Activated T-helper 1 cell treated with anti-CD3 and anti-CD28 coated beads, Interleukin-12 subunit alpha, Interleukin-12 subunit beta, Interleukin-2, Interleukin-4 antibody, amounts not matched to agents 30 ng/mL and 10 ng/mL and 1 ng/mL, durations not matched to agents 14 hours and 24 hours and 36 hours (primary cell): ENCODE results near the gene NPAS3. TPM values are rescaled to one million over a fixed set of nuclear protein-coding genes. Genes with fewer than 3 reads are reported as not detected.

Source experiments
- DNase-seq: peaks from one replicate; pipeline ENCODE4 v3.0.0; 2021; ENCODE audit warnings: low spot score
- H3K27ac Mint-ChIP-seq: one replicate; pipeline ENCODE4 v1.8.0; 2021; ENCODE audit warnings: mild to moderate bottlenecking, mixed read lengths
- H3K27me3 Mint-ChIP-seq: one replicate; pipeline ENCODE4 v1.8.0; 2022; ENCODE audit warnings: mild to moderate bottlenecking, moderate library complexity, mixed read lengths; ENCODE audit not compliant: insufficient read depth
- H3K36me3 Mint-ChIP-seq: one replicate; pipeline ENCODE4 v1.8.0; 2021; ENCODE audit warnings: low read depth, mixed read lengths
- H3K4me1 Mint-ChIP-seq: one replicate; pipeline ENCODE4 v1.8.0; 2021; ENCODE audit warnings: low read depth, mixed read lengths
- H3K4me3 Mint-ChIP-seq: one replicate; pipeline ENCODE4 v1.8.0; 2021; ENCODE audit warnings: mild to moderate bottlenecking, moderate library complexity, mixed read lengths
- H3K9me3 Mint-ChIP-seq: one replicate; pipeline ENCODE4 v1.8.0; 2021; ENCODE audit warnings: mixed read lengths
- intact Hi-C: fragments of 100-400 bp; cut with micrococcal nuclease; formaldehyde crosslinking; loops from one replicate; pipeline ENCODE4 v1.15.1; 2024
- total RNA-seq: library from RNA; stranded (reverse); gene quantifications from 2 replicates; pipeline ENCODE4 v1.2.3, GENCODE V29; 2022

NPAS3 gene
- total RNA-seq, 1 donor from 2014 or later: not detected

GRCh38 chr14:33671556-33671955 lies 732.9 kb downstream of the NPAS3 start:
- H3K9me3 Mint-ChIP-seq: peaks cover 8% of the 10 kb centered on the region
- no peaks in the 10 kb centered on the region for H3K36me3 Mint-ChIP-seq
- no peaks in the 10 kb centered on the region for H3K4me1 Mint-ChIP-seq
- H3K4me3 Mint-ChIP-seq: no peak overlapping the region
- no peaks in the 10 kb centered on the region for H3K27me3 Mint-ChIP-seq
- no peak for DNase-seq
- intact Hi-C loops: no loop called here
- H3K27ac Mint-ChIP-seq: no peak overlapping the region

- H3K27ac Mint-ChIP-seq: no peak overlapping the region
- no peak for DNase-seq
- intact Hi-C loops: no loop called here
- no peaks in the 10 kb centered on the region for H3K27me3 Mint-ChIP-seq
- H3K4me3 Mint-ChIP-seq: no peak overlapping the region
- no peaks in the 10 kb centered on the region for H3K36me3 Mint-ChIP-seq
- H3K9me3 Mint-ChIP-seq: peaks cover 8% of the 10 kb centered on the region
- no peaks in the 10 kb centered on the region for H3K4me1 Mint-ChIP-seq
Observed at GRCh38 chr14:33674927-33675326, 736.2 kb downstream of the NPAS3 start.

GRCh38 chr14:33675415-33676130 lies 736.9 kb downstream of the NPAS3 start:
- H3K27me3 Mint-ChIP-seq: no peaks in the 10 kb centered on the region
- H3K9me3 Mint-ChIP-seq: peaks cover 8% of the 10 kb centered on the region
- no peaks in the 10 kb centered on the region for H3K36me3 Mint-ChIP-seq
- intact Hi-C loops: no loop called here
- no peak overlapping the region for H3K27ac Mint-ChIP-seq
- H3K4me3 Mint-ChIP-seq: no peak overlapping the region
- no peaks in the 10 kb centered on the region for H3K4me1 Mint-ChIP-seq
- DNase-seq: no peak

GRCh38 chr14:33676135-33676566 lies 737.5 kb downstream of the NPAS3 start:
- Mint-ChIP-seq H3K36me3 (no peaks in the 10 kb centered on the region), H3K27me3 (no peaks in the 10 kb centered on the region), H3K27ac (no peak overlapping the region), H3K4me3 (no peak overlapping the region), H3K9me3 (peaks cover 5% of the 10 kb centered on the region), H3K4me1 (no peaks in the 10 kb centered on the region)
- DNase-seq: no peak
- intact Hi-C loops: no loop called here

- intact Hi-C loops: no loop called here
- Mint-ChIP-seq H3K27ac (no peak overlapping the region), H3K4me1 (no peaks in the 10 kb centered on the region), H3K4me3 (no peak overlapping the region), H3K27me3 (no peaks in the 10 kb centered on the region), H3K9me3 (no peaks in the 10 kb centered on the region), H3K36me3 (no peaks in the 10 kb centered on the region)
- DNase-seq: no peak
Observed at GRCh38 chr14:33676891-33677290, 738.2 kb downstream of the NPAS3 start.

- Mint-ChIP-seq H3K36me3 (no peaks in the 10 kb centered on the region), H3K4me1 (no peaks in the 10 kb centered on the region), H3K27me3 (no peaks in the 10 kb centered on the region), H3K9me3 (no peaks in the 10 kb centered on the region), H3K4me3 (no peak overlapping the region), H3K27ac (no peak overlapping the region)
- no peak for DNase-seq
- intact Hi-C loops: no loop called here
Observed at GRCh38 chr14:33678005-33678404, 739.3 kb downstream of the NPAS3 start.

- no peak for DNase-seq
- intact Hi-C loops: no loop called here
Observed at GRCh38 chr14:33679025-33679424, 740.3 kb downstream of the NPAS3 start.

GRCh38 chr14:33679461-33680225 lies 741.0 kb downstream of the NPAS3 start:
- intact Hi-C loops: no loop called here
- Mint-ChIP-seq H3K4me1 (no peaks in the 10 kb centered on the region), H3K9me3 (no peaks in the 10 kb centered on the region), H3K27me3 (no peaks in the 10 kb centered on the region), H3K4me3 (no peak overlapping the region), H3K36me3 (no peaks in the 10 kb centered on the region), H3K27ac (no peak overlapping the region)
- no peak for DNase-seq

More at GRCh38 chr14:33679025-33679424, 740.3 kb downstream of the NPAS3 start:
- Mint-ChIP-seq H3K9me3 (no peaks in the 10 kb centered on the region), H3K4me1 (no peaks in the 10 kb centered on the region), H3K27ac (no peak overlapping the region), H3K36me3 (no peaks in the 10 kb centered on the region), H3K4me3 (no peak overlapping the region), H3K27me3 (no peaks in the 10 kb centered on the region)

GRCh38 chr14:33680873-33681272 lies 742.2 kb downstream of the NPAS3 start:
- H3K9me3 Mint-ChIP-seq: no peaks in the 10 kb centered on the region
- peaks cover 4% of the 10 kb centered on the region for H3K27me3 Mint-ChIP-seq
- DNase-seq: no peak
- intact Hi-C loops: no loop called here
- no peaks in the 10 kb centered on the region for H3K36me3 Mint-ChIP-seq
- H3K4me1 Mint-ChIP-seq: no peaks in the 10 kb centered on the region
- H3K4me3 Mint-ChIP-seq: no peak overlapping the region
- H3K27ac Mint-ChIP-seq: no peak overlapping the region

- no peaks in the 10 kb centered on the region for H3K4me1 Mint-ChIP-seq
- H3K9me3 Mint-ChIP-seq: no peaks in the 10 kb centered on the region
- intact Hi-C loops: no loop called here
- peaks cover 4% of the 10 kb centered on the region for H3K27me3 Mint-ChIP-seq
- no peak overlapping the region for H3K27ac Mint-ChIP-seq
- no peaks in the 10 kb centered on the region for H3K36me3 Mint-ChIP-seq
- no peak overlapping the region for H3K4me3 Mint-ChIP-seq
- no peak for DNase-seq
Observed at GRCh38 chr14:33682760-33683159, 744.1 kb downstream of the NPAS3 start.

GRCh38 chr14:33685026-33685425 lies 746.3 kb downstream of the NPAS3 start:
- no peak for DNase-seq
- H3K9me3 Mint-ChIP-seq: no peaks in the 10 kb centered on the region

GRCh38 chr14:33685698-33686097 lies 747.0 kb downstream of the NPAS3 start:
- no peak overlapping the region for H3K4me3 Mint-ChIP-seq
- intact Hi-C loops: no loop called here
- no peak overlapping the region for H3K27ac Mint-ChIP-seq
- H3K4me1 Mint-ChIP-seq: no peaks in the 10 kb centered on the region
- H3K27me3 Mint-ChIP-seq: peaks cover 4% of the 10 kb centered on the region
- no peak for DNase-seq
- H3K36me3 Mint-ChIP-seq: no peaks in the 10 kb centered on the region
- H3K9me3 Mint-ChIP-seq: no peaks in the 10 kb centered on the region

More at GRCh38 chr14:33685026-33685425, 746.3 kb downstream of the NPAS3 start:
- H3K4me3 Mint-ChIP-seq: no peak overlapping the region
- H3K4me1 Mint-ChIP-seq: no peaks in the 10 kb centered on the region
- H3K27ac Mint-ChIP-seq: no peak overlapping the region
- no peaks in the 10 kb centered on the region for H3K36me3 Mint-ChIP-seq
- H3K27me3 Mint-ChIP-seq: peaks cover 4% of the 10 kb centered on the region
- intact Hi-C loops: no loop called here

- intact Hi-C loops: no loop called here
- H3K9me3 Mint-ChIP-seq: no peaks in the 10 kb centered on the region
- H3K4me1 Mint-ChIP-seq: no peaks in the 10 kb centered on the region
- H3K36me3 Mint-ChIP-seq: no peaks in the 10 kb centered on the region
- no peak overlapping the region for H3K27ac Mint-ChIP-seq
- peaks cover 4% of the 10 kb centered on the region for H3K27me3 Mint-ChIP-seq
- DNase-seq: no peak
- no peak overlapping the region for H3K4me3 Mint-ChIP-seq
Observed at GRCh38 chr14:33686218-33686617, 747.5 kb downstream of the NPAS3 start.
